GM12878 (cell line): Measurements from ENCODE around the gene PP2D1. TPM values are rescaled to one million over a fixed set of nuclear protein-coding genes. Genes with fewer than 3 reads are reported as not detected.

ENCODE experiments used
- ATAC-seq: fragments of 200-7000 bp; cut with Tn5 transposase; 3 replicates; pipeline ENCODE4 v1.9.1; 2020; ENCODE audit warnings: mild to moderate bottlenecking, moderate library complexity
- BruUV-seq: library from RNA; stranded (reverse); fragments of 400-500 nt; replicated peaks from 2 replicates; lab custom pipeline; 2021; lab: Mats Ljungman, UMichigan
- CTCF ChIA-PET: fragments of 300-600 bp; sonication (Branson Sonifier 250); formaldehyde crosslinking; extraction: SDS; loops from one replicate; lab custom pipeline; 2021; ENCODE audit warnings: inconsistent platforms; lab: Yijun Ruan, JAX
- POLR2A ChIA-PET: fragments of 350-600 bp; formaldehyde crosslinking; extraction: SDS; loops from one replicate; lab custom pipeline; 2021; ENCODE audit warnings: inconsistent platforms; lab: Charles Lee
- RAD21 ChIA-PET: fragments of 300-600 bp; sonication (Branson Sonifier 250); formaldehyde crosslinking; loops from one replicate; lab custom pipeline; 2023; ENCODE audit warnings: antibody characterized with exemption; ENCODE audit not compliant: unreplicated experiment; lab: Charles Lee
- SMC1A ChIA-PET: fragments of 300-600 bp; sonication (Branson Sonifier 250); formaldehyde crosslinking; loops from one replicate; lab custom pipeline; 2023; ENCODE audit not compliant: unreplicated experiment, uncharacterized antibody; lab: Charles Lee
- DNase-seq: peaks from one replicate; pipeline ENCODE4 v3.0.0-alpha.2; 2011; ENCODE audit warnings: low read depth, low spot score
- FAIRE-seq: peaks from 3 replicates; lab custom pipeline; 2011; peaks lifted over from hg19 to GRCh38; lab: Jason Lieb, UNC
- H2AFZ ChIP-seq: 2 replicates; pipeline ENCODE4 v1.6.0; 2011; ENCODE audit warnings: low read depth, low read length, control low read depth; ENCODE audit not compliant: control insufficient read depth
- H3K27ac ChIP-seq: 2 replicates; pipeline ENCODE4 v1.5.1; 2011; ENCODE audit warnings: control low read depth; ENCODE audit not compliant: control insufficient read depth, insufficient read depth
- H3K27me3 ChIP-seq, 2 experiments: replicated peaks in 1 of 2; 2 replicates each; pipeline versions ENCODE4 v1.6.0 to v1.6.1; 2011; ENCODE audit warnings: low read length in 1 of 2; ENCODE audit not compliant: control insufficient read depth in 2 of 2, insufficient read depth in 2 of 2
- H3K36me3 ChIP-seq, 2 experiments: 2 replicates each; pipeline ENCODE4 v1.5.1; 2011; ENCODE audit warnings: low read length in 1 of 2; ENCODE audit not compliant: control insufficient read depth in 2 of 2, insufficient read depth in 2 of 2
- H3K4me1 ChIP-seq: 2 replicates; pipeline ENCODE4 v1.6.1; 2011; ENCODE audit warnings: mild to moderate bottlenecking, low read length, moderate library complexity, mixed read lengths; ENCODE audit not compliant: control insufficient read depth, insufficient read depth
- H3K4me2 ChIP-seq: 2 replicates; pipeline ENCODE4 v1.6.0; 2011; ENCODE audit warnings: control low read depth; ENCODE audit not compliant: control insufficient read depth, insufficient read depth
- H3K4me3 ChIP-seq: fragments of 200-600 bp; sonication (generic); 2 replicates; pipeline ENCODE4 v1.5.1; 2016
- H3K79me2 ChIP-seq: 2 replicates; pipeline ENCODE4 v1.6.0; 2011; ENCODE audit warnings: low read length; ENCODE audit not compliant: control insufficient read depth, insufficient read depth
- H3K9ac ChIP-seq: 2 replicates; pipeline ENCODE4 v1.8.0; 2011; ENCODE audit warnings: low read length, control low read depth, mixed read lengths; ENCODE audit not compliant: control insufficient read depth, insufficient read depth
- H3K9me3 ChIP-seq: replicated peaks from 3 replicates; pipeline ENCODE4 v1.5.1; 2011; ENCODE audit warnings: mild to moderate bottlenecking, low read length; ENCODE audit not compliant: control insufficient read depth, insufficient read depth
- H4K20me1 ChIP-seq: 2 replicates; pipeline ENCODE4 v1.6.0; 2011; ENCODE audit not compliant: control insufficient read depth, insufficient read depth
- BRCA1 ChIP-seq: IDR thresholded peaks from 2 replicates; pipeline ENCODE4 v1.6.1; 2011; ENCODE audit warnings: low read depth, low read length, improper control_type of control experiment
- FOXM1 ChIP-seq: IDR thresholded peaks from 2 replicates; pipeline ENCODE4 v1.6.1; 2012; ENCODE audit warnings: low read depth, mild to moderate bottlenecking, inconsistent platforms, low read length, moderate library complexity
- JUND ChIP-seq: IDR thresholded peaks from 2 replicates; pipeline ENCODE4 v1.6.1; 2012; ENCODE audit warnings: low read depth, mild to moderate bottlenecking, low read length, improper control_type of control experiment, moderate library complexity
- LARP7 ChIP-seq: fragments of 450-650 bp; IDR thresholded peaks from 2 replicates; pipeline ENCODE4 v1.6.1; 2017; ENCODE audit warnings: mild to moderate bottlenecking
- NFIC ChIP-seq: IDR thresholded peaks from 2 replicates; pipeline ENCODE4 v1.6.1; 2012; ENCODE audit warnings: low read depth, mild to moderate bottlenecking, inconsistent platforms, low read length, moderate library complexity
- NFYB ChIP-seq: IDR thresholded peaks from 2 replicates; pipeline ENCODE4 v1.6.1; 2011; ENCODE audit warnings: low read depth, mild to moderate bottlenecking, low read length, improper control_type of control experiment, moderate library complexity; ENCODE audit not compliant: insufficient read depth
- RAD21 ChIP-seq: IDR thresholded peaks from 2 replicates; pipeline ENCODE4 v1.6.1; 2011; ENCODE audit warnings: mild to moderate bottlenecking, low read depth, low read length, moderate library complexity; ENCODE audit not compliant: insufficient read depth
- RFX5 ChIP-seq: IDR thresholded peaks from 2 replicates; pipeline ENCODE4 v1.6.1; 2011; ENCODE audit warnings: low read depth, low read length, improper control_type of control experiment
- SRF ChIP-seq, 2 experiments: IDR thresholded peaks; 2 replicates each; pipeline ENCODE4 v1.6.1; 2011; ENCODE audit warnings: low read depth in 2 of 2, low read length in 2 of 2, mild to moderate bottlenecking in 1 of 2, moderate library complexity in 1 of 2
- TCF7 ChIP-seq: IDR thresholded peaks from 2 replicates; pipeline ENCODE4 v1.6.1; 2014; ENCODE audit warnings: antibody characterized with exemption, borderline replicate concordance
- ZBED1 ChIP-seq: IDR thresholded peaks from 2 replicates; pipeline ENCODE4 v1.6.1; 2016; ENCODE audit warnings: borderline replicate concordance
- ZNF207 ChIP-seq: fragments of 450-650 bp; IDR thresholded peaks from 2 replicates; pipeline ENCODE4 v1.6.1; 2014; ENCODE audit warnings: antibody characterized with exemption, mild to moderate bottlenecking, borderline replicate concordance
- ZZZ3 ChIP-seq: IDR thresholded peaks from 2 replicates; pipeline ENCODE4 v1.6.1; 2011; ENCODE audit warnings: low read depth; ENCODE audit not compliant: control insufficient read depth, insufficient read length
- WGBS: methylation state at CpG from one replicate; pipeline ENCODE4 v1.1.6; 2016; ENCODE audit warnings: low lambda C conversion rate; ENCODE audit not compliant: insufficient replicate concordance, insufficient coverage; ENCODE audit errors: missing lambda C conversion rate; 5-methylcytosine and 5-hydroxymethylcytosine counted together
- in situ Hi-C: fragments of 300-500 bp; cut with MboI; formaldehyde crosslinking; loops from 9 replicates; pipeline ENCODE4 v1.14.3; 2018; ENCODE audit warnings: mixed read lengths
- intact Hi-C: fragments of 100-400 bp; cut with micrococcal nuclease; formaldehyde crosslinking; loops from one replicate; pipeline ENCODE4 v1.14.2; 2022; ENCODE audit not compliant: unreplicated experiment
- polyA plus RNA-seq, 11 experiments: library from polyadenylated mRNA; depleted of rRNA in 4 of 11; unstranded in 6 of 11; stranded (reverse) in 5 of 11; fragments of >200 nt; fragmentation: Nextera tagmentation in 4 of 11; fragmentation: Illumina TruSeq in 1 of 11; extraction: Ambion mirVana in 4 of 11; extraction: Trizol in 1 of 11; gene quantifications; 1 replicate in 1 of 11; 2 replicates in 10 of 11; pipeline versions ENCODE4 v1.2.1 to v1.2.3, GENCODE V29; 2011 to 2016; ENCODE audit warnings: inconsistent platforms in 2 of 11, missing spikeins in 2 of 11, low read depth in 1 of 11
- total RNA-seq, 4 experiments: library from RNA; depleted of rRNA in 3 of 4; stranded (reverse); fragments of >200 nt in 3 of 4; fragmentation: Illumina TruSeq in 1 of 4; extraction: Trizol in 1 of 4; gene quantifications; 2 replicates each; pipeline versions ENCODE4 v1.2.1 to v1.2.3, GENCODE V29; 2013 to 2021
- TF ChIP-seq, protein P1 (sequence below), 3 experiments: IDR thresholded peaks in 2 of 3; conservative IDR thresholded peaks in 1 of 3; 2 replicates each; pipeline ENCODE4 v1.5.1; 2011; ENCODE audit warnings: low read depth in 3 of 3, low read length in 3 of 3, mild to moderate bottlenecking in 3 of 3, control low read depth in 2 of 3, moderate library complexity in 2 of 3, inconsistent platforms in 1 of 3, mixed read lengths in 1 of 3; ENCODE audit not compliant: control insufficient read depth in 2 of 3, insufficient read depth in 1 of 3; ENCODE audit errors: extremely low read depth in 1 of 3

Gene PP2D1
- total and polyA plus RNA-seq, 10 of the 15 experiments (the other 5 are each of a cell fraction or from before 2014, with no cell fraction given) = 0.04 to 0.18 (median 0.17) TPM; not detected in 7

DNA sequence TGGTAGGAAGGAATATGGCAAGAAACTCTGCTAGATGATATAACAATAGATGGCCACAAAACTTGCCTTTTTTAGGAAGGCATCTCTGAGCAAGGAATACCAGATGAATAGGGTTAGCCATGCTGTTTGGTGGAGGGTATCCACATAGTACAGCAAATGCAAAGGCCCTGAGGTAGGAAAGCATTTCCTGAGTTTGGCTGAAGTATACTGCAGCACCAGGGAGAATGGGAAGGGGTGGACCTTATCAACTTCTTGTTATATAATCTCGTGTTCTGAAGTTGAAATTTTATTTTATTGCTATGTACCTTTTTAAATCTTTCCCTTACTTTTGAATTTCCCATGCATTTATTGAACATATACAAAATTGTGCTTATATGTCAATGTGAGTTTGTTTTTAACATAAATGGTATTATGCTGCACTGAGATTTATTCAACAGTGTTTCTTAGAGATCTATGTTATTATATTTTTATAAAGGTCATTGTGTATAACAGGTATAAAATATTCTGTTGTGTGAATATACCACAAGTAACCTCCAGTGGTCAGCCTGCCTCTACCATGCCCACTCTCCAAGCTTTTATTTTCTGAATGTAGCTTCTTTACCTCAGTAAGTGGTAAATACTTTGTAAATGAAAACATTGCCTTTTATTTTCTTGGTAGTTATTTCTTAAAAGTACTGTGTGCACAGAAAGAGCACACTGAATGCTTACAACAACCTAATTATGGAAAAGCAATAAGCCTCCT lies 25.4 kb upstream of the PP2D1 start:
- SMC1A ChIA-PET = interaction anchor here (1.6 kb wide), 1 partner anchor 85 kb away, joined by 5 read pairs; no protein-coding TSS in a partner anchor
- Histone ChIP-seq H3K27ac (no peak overlapping the region), H3K9ac (no peak overlapping the region), H3K4me1 (no peaks in the 10 kb centered on the region), H3K27me3 (no peaks in the 10 kb centered on the region), H2AFZ (no peak overlapping the region), H3K79me2 (peaks cover 2% of the 10 kb centered on the region; the same call in 1 of the 2 replicates), H3K9me3 (no peaks in the 10 kb centered on the region), H3K4me3 (no peak overlapping the region), H3K4me2 (no peak overlapping the region), H4K20me1 (no peaks in the 10 kb centered on the region), H3K36me3 (no peaks in the 10 kb centered on the region)
- in situ Hi-C loops = no loop called here
- 76% methylated on average over 1 of the region's 1 CpG for WGBS
- ATAC-seq = no peak
- no peak for DNase-seq
- CTCF ChIA-PET = no interaction called here
- no TSS peak for BruUV-seq
- RAD21 ChIA-PET = no interaction called here
- FAIRE-seq = no peak
- POLR2A ChIA-PET = interaction anchor here (0.5 kb wide), 3 partner anchors 10 to 21 kb away, joined by 4 to 6 read pairs (median 4); no protein-coding TSS in a partner anchor
- TF ChIP-seq RAD21 = peak; percentile 37; the same call in 1 of the 2 replicates
- no peak for TF ChIP-seq ZZZ3
- TF ChIP-seq, protein P1, sequence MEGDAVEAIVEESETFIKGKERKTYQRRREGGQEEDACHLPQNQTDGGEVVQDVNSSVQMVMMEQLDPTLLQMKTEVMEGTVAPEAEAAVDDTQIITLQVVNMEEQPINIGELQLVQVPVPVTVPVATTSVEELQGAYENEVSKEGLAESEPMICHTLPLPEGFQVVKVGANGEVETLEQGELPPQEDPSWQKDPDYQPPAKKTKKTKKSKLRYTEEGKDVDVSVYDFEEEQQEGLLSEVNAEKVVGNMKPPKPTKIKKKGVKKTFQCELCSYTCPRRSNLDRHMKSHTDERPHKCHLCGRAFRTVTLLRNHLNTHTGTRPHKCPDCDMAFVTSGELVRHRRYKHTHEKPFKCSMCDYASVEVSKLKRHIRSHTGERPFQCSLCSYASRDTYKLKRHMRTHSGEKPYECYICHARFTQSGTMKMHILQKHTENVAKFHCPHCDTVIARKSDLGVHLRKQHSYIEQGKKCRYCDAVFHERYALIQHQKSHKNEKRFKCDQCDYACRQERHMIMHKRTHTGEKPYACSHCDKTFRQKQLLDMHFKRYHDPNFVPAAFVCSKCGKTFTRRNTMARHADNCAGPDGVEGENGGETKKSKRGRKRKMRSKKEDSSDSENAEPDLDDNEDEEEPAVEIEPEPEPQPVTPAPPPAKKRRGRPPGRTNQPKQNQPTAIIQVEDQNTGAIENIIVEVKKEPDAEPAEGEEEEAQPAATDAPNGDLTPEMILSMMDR (IDR thresholded peaks at IDR 0.05 in 2 of 3, conservative IDR thresholded peaks at IDR 0.05 in 1 of 3; ENCODE audit: control insufficient read depth in 2 of 3, extremely low read depth in 1 of 3, insufficient read depth in 1 of 3, low read depth in 3 of 3, low read length in 3 of 3) = peak in 1 of 3 experiments; percentile 11; a peak in 1 of 6 replicates
- TF ChIP-seq RFX5 = no peak
- TF ChIP-seq ZBED1 = 0 out of 2 replicates have a peak, but pooled peaks have one; percentile 9
- TF ChIP-seq SRF (IDR thresholded peaks at IDR 0.05; ENCODE audit: low read depth in 2 of 2, low read length in 2 of 2) = no peak
- no peak for TF ChIP-seq TCF7
- TF ChIP-seq FOXM1 = no peak
- TF ChIP-seq LARP7 = no peak
- TF ChIP-seq ZNF207 = no peak
- no peak for TF ChIP-seq BRCA1
- TF ChIP-seq NFIC = no peak
- TF ChIP-seq NFYB = no peak
- no peak for TF ChIP-seq JUND
- intact Hi-C loops = loop anchor here (10.0 kb wide), 1 partner anchor 287 kb away; no protein-coding TSS in a partner anchor
